ENCODE measurements around the gene MBOAT1. TPM values are rescaled to one million over a fixed set of nuclear protein-coding genes. Genes with fewer than 3 reads are reported as not detected.

Gene MBOAT1
- total RNA-seq, 1 donor from 2014 or later, result 3.0 TPM

DNA sequence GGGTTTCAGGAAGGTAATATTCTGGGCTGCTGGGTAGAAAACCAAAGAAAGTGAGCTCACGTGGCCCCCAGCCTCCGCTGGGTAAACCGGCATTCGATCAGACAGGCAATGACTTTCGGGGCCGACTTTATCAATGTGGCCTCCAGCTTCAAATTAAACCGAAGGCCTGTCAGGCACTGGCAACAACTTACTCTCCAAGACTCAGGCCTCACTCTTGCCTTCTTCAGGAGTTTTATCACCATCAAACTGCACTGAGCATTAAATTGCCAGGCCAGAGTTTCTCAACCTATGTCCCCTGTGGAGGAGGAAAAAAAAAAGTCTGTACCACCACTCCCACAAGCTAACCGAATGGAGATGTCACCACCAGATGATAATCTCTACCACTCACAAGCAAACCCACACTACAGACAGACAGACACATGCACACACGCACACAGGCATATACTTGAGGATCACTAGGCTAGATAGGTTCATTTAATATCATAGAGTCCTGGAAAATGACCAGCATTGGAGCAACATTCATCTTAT is 1.1 kb upstream of the MBOAT1 start:
- Mint-ChIP-seq H3K27me3 (peaks cover 43% of the 10 kb centered on the region), H3K9me3 (ENCODE audit: low read depth) (no peaks in the 10 kb centered on the region), H3K27ac (peak overlapping the region; percentile 87), H3K4me1 (ENCODE audit: low read depth) (peaks cover 16% of the 10 kb centered on the region), H3K36me3 (ENCODE audit: insufficient read depth) (no peaks in the 10 kb centered on the region), H3K4me3 (ENCODE audit: low read depth) (peak overlapping the region; percentile 77)
- DNase-seq (ENCODE audit: low spot score, unreplicated experiment), result no peak
- TF ChIP-seq, protein P1, sequence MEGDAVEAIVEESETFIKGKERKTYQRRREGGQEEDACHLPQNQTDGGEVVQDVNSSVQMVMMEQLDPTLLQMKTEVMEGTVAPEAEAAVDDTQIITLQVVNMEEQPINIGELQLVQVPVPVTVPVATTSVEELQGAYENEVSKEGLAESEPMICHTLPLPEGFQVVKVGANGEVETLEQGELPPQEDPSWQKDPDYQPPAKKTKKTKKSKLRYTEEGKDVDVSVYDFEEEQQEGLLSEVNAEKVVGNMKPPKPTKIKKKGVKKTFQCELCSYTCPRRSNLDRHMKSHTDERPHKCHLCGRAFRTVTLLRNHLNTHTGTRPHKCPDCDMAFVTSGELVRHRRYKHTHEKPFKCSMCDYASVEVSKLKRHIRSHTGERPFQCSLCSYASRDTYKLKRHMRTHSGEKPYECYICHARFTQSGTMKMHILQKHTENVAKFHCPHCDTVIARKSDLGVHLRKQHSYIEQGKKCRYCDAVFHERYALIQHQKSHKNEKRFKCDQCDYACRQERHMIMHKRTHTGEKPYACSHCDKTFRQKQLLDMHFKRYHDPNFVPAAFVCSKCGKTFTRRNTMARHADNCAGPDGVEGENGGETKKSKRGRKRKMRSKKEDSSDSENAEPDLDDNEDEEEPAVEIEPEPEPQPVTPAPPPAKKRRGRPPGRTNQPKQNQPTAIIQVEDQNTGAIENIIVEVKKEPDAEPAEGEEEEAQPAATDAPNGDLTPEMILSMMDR (IDR thresholded peaks at IDR 0.05; ENCODE audit: unreplicated experiment), result no peak

- peaks cover 46% of the 10 kb centered on the region for H3K27me3 Mint-ChIP-seq
- H3K4me1 Mint-ChIP-seq (ENCODE audit: low read depth), result peaks cover 16% of the 10 kb centered on the region
- no peaks in the 10 kb centered on the region for H3K36me3 Mint-ChIP-seq (ENCODE audit: insufficient read depth)
- peak overlapping the region; percentile 64 for H3K27ac Mint-ChIP-seq
- TF ChIP-seq, protein P1 (IDR thresholded peaks at IDR 0.05; ENCODE audit: unreplicated experiment), result no peak
- peak overlapping the region; percentile 68 for H3K4me3 Mint-ChIP-seq (ENCODE audit: low read depth)
- no peaks in the 10 kb centered on the region for H3K9me3 Mint-ChIP-seq (ENCODE audit: low read depth)
- DNase-seq (ENCODE audit: low spot score, unreplicated experiment), result no peak
These were observed 303 bp downstream of the MBOAT1 start for GRCh38 chr6:20211941-20212391.

GRCh38 chr6:20211037-20211940 is 980 bp downstream of the MBOAT1 start:
- Mint-ChIP-seq H3K27me3 (peaks cover 47% of the 10 kb centered on the region), H3K36me3 (ENCODE audit: insufficient read depth) (no peaks in the 10 kb centered on the region), H3K9me3 (ENCODE audit: low read depth) (no peaks in the 10 kb centered on the region), H3K27ac (peak overlapping the region; percentile 64), H3K4me1 (ENCODE audit: low read depth) (peaks cover 16% of the 10 kb centered on the region), H3K4me3 (ENCODE audit: low read depth) (peak overlapping the region; percentile 68)
- TF ChIP-seq, protein P1 (IDR thresholded peaks at IDR 0.05; ENCODE audit: unreplicated experiment), result no peak
- DNase-seq (ENCODE audit: low spot score, unreplicated experiment), result no peak

- Mint-ChIP-seq H3K4me3 (ENCODE audit: low read depth) (no peak overlapping the region), H3K36me3 (ENCODE audit: insufficient read depth) (no peaks in the 10 kb centered on the region), H3K27ac (no peak overlapping the region), H3K4me1 (ENCODE audit: low read depth) (peaks cover 16% of the 10 kb centered on the region), H3K27me3 (peaks cover 49% of the 10 kb centered on the region), H3K9me3 (ENCODE audit: low read depth) (no peaks in the 10 kb centered on the region)
- TF ChIP-seq, protein P1 (IDR thresholded peaks at IDR 0.05; ENCODE audit: unreplicated experiment), result no peak
- DNase-seq (ENCODE audit: low spot score, unreplicated experiment), result no peak
These were observed 2.1 kb downstream of the MBOAT1 start for GRCh38 chr6:20210158-20210557.

- no peak for DNase-seq (ENCODE audit: low spot score, unreplicated experiment)
- H3K36me3 Mint-ChIP-seq (ENCODE audit: insufficient read depth), result no peaks in the 10 kb centered on the region
- peaks cover 53% of the 10 kb centered on the region for H3K27me3 Mint-ChIP-seq
- TF ChIP-seq, protein P1 (IDR thresholded peaks at IDR 0.05; ENCODE audit: unreplicated experiment), result no peak
- H3K9me3 Mint-ChIP-seq (ENCODE audit: low read depth), result no peaks in the 10 kb centered on the region
- H3K27ac Mint-ChIP-seq, result no peak overlapping the region
- no peak overlapping the region for H3K4me3 Mint-ChIP-seq (ENCODE audit: low read depth)
- H3K4me1 Mint-ChIP-seq (ENCODE audit: low read depth), result peaks cover 20% of the 10 kb centered on the region
These were observed 3.4 kb downstream of the MBOAT1 start for GRCh38 chr6:20208687-20209378.
